Fibroblast of skin of scalp (primary cell): ENCODE results near the gene ATP2A2.
"Not testable (repeated sequence)": the region's sequence is repeated elsewhere in the genome, so short reads cannot be mapped to it uniquely, and the experiment has no call there.

Experiments used
- DNase-seq: peaks from one replicate; pipeline ENCODE4 v3.0.0-alpha.2; 2013

The ATP2A2 gene

DNA sequence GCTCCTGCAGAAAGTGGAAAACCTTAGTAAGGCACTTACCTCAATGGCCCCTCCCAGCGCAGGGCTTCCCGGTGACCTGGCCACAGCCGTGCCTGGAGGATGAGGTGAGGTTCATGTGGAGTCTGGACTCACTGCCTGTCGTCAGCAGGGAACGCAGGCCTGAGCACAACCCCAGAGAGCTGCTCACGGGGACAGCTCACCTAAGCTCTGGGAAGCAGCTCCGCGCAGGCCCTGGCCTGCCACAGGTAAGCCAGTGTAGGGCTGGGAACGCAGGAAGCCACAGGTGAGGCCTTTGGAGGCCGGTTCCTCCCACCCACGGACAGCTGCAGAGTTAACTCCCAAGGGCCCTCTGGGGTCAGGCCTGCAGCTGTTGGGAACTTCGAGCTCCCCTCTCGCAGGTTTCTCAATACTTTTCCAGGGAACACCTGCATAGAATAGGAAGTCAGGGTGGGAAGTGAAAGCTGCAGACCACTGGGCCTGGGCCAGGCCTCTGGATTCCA lies 89.7 kb downstream of the ATP2A2 start:
- DNase-seq, result no peak

DNA sequence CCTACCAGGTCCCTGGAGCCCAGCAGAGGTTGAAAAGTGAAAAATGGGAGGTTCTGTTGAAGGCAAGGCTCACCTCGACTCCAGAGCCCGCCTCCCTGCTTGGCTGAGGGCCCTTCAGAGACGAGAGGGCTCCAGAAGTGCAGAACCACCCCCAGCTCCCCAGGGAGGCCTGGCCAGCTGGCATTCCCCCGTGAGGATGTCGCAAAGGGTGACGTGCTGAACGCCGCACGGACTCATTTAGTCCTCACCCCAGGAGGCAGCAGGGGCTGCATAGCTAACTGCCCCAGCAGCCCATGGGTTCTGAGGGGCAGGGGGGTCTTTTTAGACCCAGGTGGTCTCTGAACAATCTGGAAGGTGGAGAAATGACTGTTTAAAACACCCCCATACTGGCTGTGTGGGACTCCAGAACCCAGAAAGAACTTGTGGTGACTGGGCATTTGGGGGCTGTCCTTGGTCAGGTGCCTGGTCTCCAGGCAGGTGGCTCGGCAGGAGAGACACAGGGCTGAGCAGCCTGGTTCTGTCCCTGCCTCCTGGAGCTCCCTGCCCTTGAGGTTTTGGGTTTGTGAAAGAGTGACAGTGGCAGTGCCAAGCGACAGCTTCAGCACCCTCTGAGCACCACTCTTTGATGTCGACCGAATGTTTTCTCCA lies 90.5 kb downstream of the ATP2A2 start:
- DNase-seq, result no peak

DNA sequence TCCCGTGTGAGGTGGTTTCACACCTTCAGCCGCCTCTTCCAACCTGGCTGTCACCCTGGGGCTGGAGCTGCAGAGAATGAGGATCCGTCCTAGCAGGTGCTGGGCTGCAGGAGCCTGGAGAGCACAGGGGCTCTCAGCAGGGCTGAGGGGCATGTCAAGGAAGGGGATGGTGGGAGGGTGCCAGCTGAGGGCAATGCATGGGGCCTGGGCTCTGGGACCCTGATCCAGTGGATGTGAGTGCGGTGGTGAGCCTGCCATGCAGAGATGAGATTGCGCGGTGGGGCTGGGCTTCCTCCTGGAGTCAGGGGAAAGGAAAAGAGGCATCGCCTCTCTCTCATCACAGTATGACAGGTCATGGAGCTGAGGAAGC lies 91.0 kb downstream of the ATP2A2 start:
- no peak for DNase-seq

DNA sequence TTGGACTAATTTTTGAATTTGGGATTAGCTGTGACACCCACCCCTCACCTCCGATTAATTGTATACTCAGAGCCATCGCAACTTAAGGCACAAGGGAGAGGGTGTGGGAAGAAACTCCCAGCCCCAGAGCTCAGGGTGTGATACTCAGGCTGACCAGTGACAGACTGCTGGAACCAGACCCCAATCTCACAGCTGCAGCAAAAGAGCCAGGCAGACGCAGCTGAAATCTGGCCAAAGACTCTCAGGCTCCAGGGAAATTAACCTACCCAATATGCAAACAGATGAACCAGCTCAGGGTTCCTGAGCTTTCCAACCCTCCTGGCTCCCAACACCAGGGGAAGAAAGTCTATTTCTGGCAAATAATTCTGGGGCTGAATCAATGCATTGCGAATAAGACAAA lies 92.0 kb downstream of the ATP2A2 start:
- no peak for DNase-seq

DNA sequence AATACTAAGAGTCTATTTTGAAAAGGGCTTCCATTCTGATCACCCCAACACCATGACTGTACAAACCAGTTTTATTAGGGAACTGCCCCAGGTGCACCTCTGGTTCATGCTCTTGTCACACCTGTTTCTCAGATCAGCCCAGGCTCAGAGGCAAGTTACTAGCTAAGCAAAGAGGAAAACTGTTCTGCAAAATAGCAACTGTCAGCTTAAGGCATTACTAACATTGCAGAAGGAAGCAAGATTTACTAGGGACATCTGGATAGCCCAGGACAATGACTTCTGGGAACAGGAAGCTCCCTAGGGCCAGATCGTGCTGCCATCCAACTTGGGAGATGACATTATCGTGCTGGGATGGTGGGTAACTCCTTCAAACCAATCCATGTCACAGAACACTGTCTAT lies 92.4 kb downstream of the ATP2A2 start:
- no peak for DNase-seq

DNA sequence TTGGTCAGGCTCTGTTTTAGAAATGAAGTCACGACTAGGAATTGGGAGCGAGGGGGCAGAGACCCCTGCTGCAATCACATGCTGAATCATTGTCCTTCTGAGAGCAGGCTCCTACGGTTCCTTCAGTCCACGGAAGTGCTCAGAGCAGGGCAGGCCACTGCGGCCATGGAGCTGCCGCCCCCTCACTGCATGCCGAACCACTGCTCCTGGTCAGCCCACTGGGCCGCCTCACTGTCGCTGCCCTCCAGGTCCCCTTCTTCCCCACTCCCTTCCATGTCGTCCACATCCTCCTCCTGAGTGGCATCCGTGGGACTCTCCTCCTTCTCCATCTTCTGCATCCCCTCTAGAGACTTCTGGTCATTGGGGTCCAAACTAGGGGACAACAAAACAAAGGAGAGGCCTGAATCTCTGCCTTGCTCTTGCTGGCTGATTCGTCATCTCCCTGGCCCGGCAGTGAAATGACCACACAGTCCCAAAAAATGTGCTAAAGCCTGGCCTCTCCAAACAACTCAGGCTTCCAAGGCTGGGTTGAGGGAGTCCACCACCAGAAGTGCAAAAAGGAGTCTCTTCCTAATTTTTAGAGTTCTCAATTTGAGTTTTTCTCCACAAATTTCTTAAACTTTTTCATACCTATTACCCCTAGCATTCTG lies 93.0 kb downstream of the ATP2A2 start:
- no peak for DNase-seq

DNA sequence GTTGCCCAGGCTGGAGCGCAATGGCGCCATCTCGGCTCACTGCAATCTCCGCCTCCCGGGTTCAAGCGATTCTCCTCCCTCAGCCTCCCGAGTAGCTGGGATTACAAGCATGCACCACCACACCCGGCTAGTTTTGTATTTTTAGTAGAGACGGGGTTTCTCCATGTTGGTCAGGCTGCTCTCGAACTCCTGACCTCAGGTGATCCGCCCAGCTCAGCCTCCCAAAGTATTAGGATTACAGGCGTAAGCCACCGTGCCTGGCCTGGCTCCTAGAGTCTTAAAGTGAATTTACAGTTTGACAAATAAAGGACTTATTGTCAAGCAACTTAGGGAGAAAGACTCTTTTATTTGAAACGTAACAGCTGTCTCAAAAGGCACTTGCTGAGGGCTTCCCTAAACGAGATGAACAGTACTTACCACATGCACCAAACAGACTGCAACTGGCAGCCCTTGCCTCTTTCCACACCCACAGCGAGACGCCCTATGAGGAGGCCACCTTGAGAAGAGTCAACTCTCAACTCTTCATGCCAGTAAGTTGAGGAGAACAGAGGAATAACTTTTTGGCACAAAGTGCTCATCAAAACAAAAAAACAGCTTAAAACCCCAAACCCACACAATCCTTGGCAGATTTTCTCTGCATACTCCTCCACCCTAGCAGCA lies 97.2 kb downstream of the ATP2A2 start:
- DNase-seq, result not testable (repeated sequence)

DNA sequence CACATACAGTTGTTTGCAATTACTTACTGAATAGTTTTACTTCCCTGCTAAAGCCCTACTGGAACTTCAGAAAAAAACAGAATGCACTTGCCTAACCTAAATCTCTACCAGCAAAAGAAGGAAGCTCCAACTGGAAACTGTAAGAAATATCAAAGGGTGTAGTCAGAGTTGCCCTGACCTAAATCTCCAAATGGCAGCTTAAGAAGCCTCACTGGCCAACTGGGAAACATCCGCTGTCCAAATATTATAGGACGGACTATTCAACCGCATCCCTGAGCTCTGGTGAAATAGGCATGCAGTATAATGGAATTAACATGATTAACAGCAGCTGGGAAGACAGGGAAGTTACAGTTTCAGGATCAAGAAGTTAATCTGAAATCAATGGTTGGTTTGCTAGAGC lies 98.2 kb downstream of the ATP2A2 start:
- no peak for DNase-seq

DNA sequence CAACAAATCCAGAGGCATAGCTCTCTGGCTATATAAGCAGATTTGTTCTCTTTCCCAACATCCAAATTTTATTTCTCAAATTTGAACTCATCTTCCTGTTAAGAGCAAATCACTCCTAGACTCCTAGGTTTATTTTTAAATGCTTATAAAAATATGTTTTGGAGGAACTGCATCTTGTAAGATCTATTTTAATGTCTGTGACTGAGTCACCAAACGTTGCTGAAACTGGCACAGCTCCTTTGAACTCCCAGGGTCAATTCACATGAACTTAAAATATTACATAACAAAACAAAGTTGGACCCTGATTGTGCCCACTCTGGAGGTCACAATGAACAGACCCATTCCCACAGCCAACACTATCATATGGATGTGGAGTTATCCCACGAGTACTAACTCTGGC lies 98.6 kb downstream of the ATP2A2 start:
- no peak for DNase-seq

DNA sequence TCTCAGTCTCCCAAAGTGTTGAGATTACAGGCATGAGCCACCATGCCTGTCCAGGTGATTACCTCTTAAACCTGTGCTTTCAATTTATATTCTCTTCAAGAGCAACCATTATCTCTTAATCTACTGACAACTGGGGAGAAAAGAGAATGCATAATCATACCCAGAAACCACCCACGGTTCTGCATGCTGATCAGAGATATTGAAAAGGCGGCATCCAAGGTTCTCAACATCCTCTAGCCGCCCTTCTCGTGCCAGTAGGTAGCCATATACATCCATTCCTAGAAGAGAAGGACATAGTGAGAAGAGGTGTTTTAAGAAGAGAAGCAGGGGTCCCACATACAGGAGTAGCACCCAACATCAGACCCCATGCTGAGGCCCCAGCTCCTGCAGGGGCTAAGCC lies 101.6 kb downstream of the ATP2A2 start:
- no peak for DNase-seq
